Measurements from ENCODE around the gene ASTN2. TPM values are rescaled to one million over a fixed set of nuclear protein-coding genes. Genes with fewer than 3 reads are reported as not detected.

Gene ASTN2
- total RNA-seq, 1 donor from 2014 or later: 10.0 TPM

- TF ChIP-seq CTCF (IDR thresholded peaks at IDR 0.05; ENCODE audit: unreplicated experiment): no peak
- no peak for DNase-seq (ENCODE audit: low spot score)
- no peaks in the 10 kb centered on the region for H3K4me1 Mint-ChIP-seq (ENCODE audit: unreplicated experiment)
- peaks cover 2% of the 10 kb centered on the region for H3K27me3 Mint-ChIP-seq (ENCODE audit: unreplicated experiment)
- no peak overlapping the region for H3K4me3 Mint-ChIP-seq (ENCODE audit: unreplicated experiment)
- H3K27ac Mint-ChIP-seq (ENCODE audit: unreplicated experiment): no peak overlapping the region
- no peaks in the 10 kb centered on the region for H3K36me3 Mint-ChIP-seq (ENCODE audit: low read depth, unreplicated experiment)
- H3K9me3 Mint-ChIP-seq (ENCODE audit: unreplicated experiment): no peaks in the 10 kb centered on the region
Observed at GRCh38 chr9:116524778-116525470, 889.9 kb downstream of the ASTN2 start.

GRCh38 chr9:116520218-116520617 lies 894.6 kb downstream of the ASTN2 start:
- TF ChIP-seq CTCF (IDR thresholded peaks at IDR 0.05; ENCODE audit: unreplicated experiment): no peak

GRCh38 chr9:116516456-116516855 lies 898.4 kb downstream of the ASTN2 start:
- H3K36me3 Mint-ChIP-seq (ENCODE audit: low read depth, unreplicated experiment): no peaks in the 10 kb centered on the region
- H3K4me1 Mint-ChIP-seq (ENCODE audit: unreplicated experiment): no peaks in the 10 kb centered on the region
- DNase-seq (ENCODE audit: low spot score): no peak
- H3K9me3 Mint-ChIP-seq (ENCODE audit: unreplicated experiment): no peaks in the 10 kb centered on the region
- H3K4me3 Mint-ChIP-seq (ENCODE audit: unreplicated experiment): no peak overlapping the region
- peaks cover 2% of the 10 kb centered on the region for H3K27me3 Mint-ChIP-seq (ENCODE audit: unreplicated experiment)
- no peak for TF ChIP-seq CTCF (IDR thresholded peaks at IDR 0.05; ENCODE audit: unreplicated experiment)
- H3K27ac Mint-ChIP-seq (ENCODE audit: unreplicated experiment): no peak overlapping the region

More at GRCh38 chr9:116520218-116520617, 894.6 kb downstream of the ASTN2 start:
- Mint-ChIP-seq H3K36me3 (ENCODE audit: low read depth, unreplicated experiment) (no peaks in the 10 kb centered on the region), H3K4me1 (ENCODE audit: unreplicated experiment) (no peaks in the 10 kb centered on the region), H3K27me3 (ENCODE audit: unreplicated experiment) (peaks cover 4% of the 10 kb centered on the region), H3K27ac (ENCODE audit: unreplicated experiment) (no peak overlapping the region), H3K9me3 (ENCODE audit: unreplicated experiment) (no peaks in the 10 kb centered on the region), H3K4me3 (ENCODE audit: unreplicated experiment) (no peak overlapping the region)
- DNase-seq (ENCODE audit: low spot score): no peak

- peaks cover 2% of the 10 kb centered on the region for H3K27me3 Mint-ChIP-seq (ENCODE audit: unreplicated experiment)
- H3K4me1 Mint-ChIP-seq (ENCODE audit: unreplicated experiment): no peaks in the 10 kb centered on the region
- no peaks in the 10 kb centered on the region for H3K36me3 Mint-ChIP-seq (ENCODE audit: low read depth, unreplicated experiment)
- H3K9me3 Mint-ChIP-seq (ENCODE audit: unreplicated experiment): no peaks in the 10 kb centered on the region
- TF ChIP-seq CTCF (IDR thresholded peaks at IDR 0.05; ENCODE audit: unreplicated experiment): no peak
- no peak overlapping the region for H3K4me3 Mint-ChIP-seq (ENCODE audit: unreplicated experiment)
- no peak overlapping the region for H3K27ac Mint-ChIP-seq (ENCODE audit: unreplicated experiment)
- no peak for DNase-seq (ENCODE audit: low spot score)
Observed at GRCh38 chr9:116515541-116515940, 899.3 kb downstream of the ASTN2 start.

- Mint-ChIP-seq H3K4me1 (ENCODE audit: unreplicated experiment) (no peaks in the 10 kb centered on the region), H3K4me3 (ENCODE audit: unreplicated experiment) (no peak overlapping the region), H3K27me3 (ENCODE audit: unreplicated experiment) (peaks cover 3% of the 10 kb centered on the region), H3K36me3 (ENCODE audit: low read depth, unreplicated experiment) (no peaks in the 10 kb centered on the region), H3K9me3 (ENCODE audit: unreplicated experiment) (no peaks in the 10 kb centered on the region), H3K27ac (ENCODE audit: unreplicated experiment) (no peak overlapping the region)
- no peak for TF ChIP-seq CTCF (IDR thresholded peaks at IDR 0.05; ENCODE audit: unreplicated experiment)
- DNase-seq (ENCODE audit: low spot score): no peak
Observed at GRCh38 chr9:116506685-116507084, 908.2 kb downstream of the ASTN2 start.
